Lower leg skin (tissue), 3 donors: Measurements from ENCODE around the gene YWHAH.

ENCODE experiments used
- CTCF ChIP-seq, 3 donors: fragments of 450-650 bp; IDR thresholded peaks; one replicate each; pipeline ENCODE4 v1.5.1; 2016; ENCODE audit warnings: antibody characterized with exemption in 3 of 3, mild to moderate bottlenecking in 3 of 3, moderate library complexity in 2 of 3
- POLR2A ChIP-seq, 2 donors: fragments of 450-650 bp; IDR thresholded peaks; one replicate each; pipeline ENCODE4 v1.6.1; 2016 to 2017; ENCODE audit warnings: antibody characterized with exemption in 2 of 2, mild to moderate bottlenecking in 1 of 2, moderate library complexity in 1 of 2

DNA sequence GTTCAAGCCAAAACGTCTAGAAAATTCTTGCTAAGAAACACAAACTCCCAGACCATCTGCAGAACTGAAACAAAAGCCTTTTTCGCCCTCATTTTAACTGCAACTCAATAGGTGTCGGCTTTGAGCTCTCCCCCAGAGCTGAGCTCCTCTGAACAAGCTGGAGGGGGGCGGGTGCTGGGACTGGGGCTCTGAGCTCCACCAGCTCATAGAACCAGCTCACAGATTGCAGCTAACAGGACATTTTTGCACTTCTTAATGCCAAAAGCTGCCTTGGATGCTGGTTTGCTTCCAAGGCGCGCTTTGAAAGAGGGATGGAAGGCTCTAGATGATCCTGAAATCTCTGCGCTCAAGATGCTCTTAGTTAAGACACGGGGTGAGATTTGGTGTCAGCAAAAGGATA, 6.0 kb upstream of the YWHAH start:
- TF ChIP-seq CTCF (IDR thresholded peaks at IDR 0.05) (no peak), POLR2A (IDR thresholded peaks at IDR 0.05) (no peak)
